ENCODE data around the gene RSKR.

GRCh38 chr17:28648698-28649097 is 34.7 kb upstream of the RSKR start:
- TF ChIP-seq POLR2A (IDR thresholded peaks at IDR 0.05; ENCODE audit: low read length) (no peak), GATA1 (IDR thresholded peaks at IDR 0.05; ENCODE audit: low read depth, low read length) (no peak)
